HepG2 (cell line): ENCODE results near the gene DNASE1L2. TPM values are rescaled to one million over a fixed set of nuclear protein-coding genes. Genes with fewer than 3 reads are reported as not detected.

ENCODE experiments used
- ARHGAP35 ChIP-seq: sonication (generic); formaldehyde crosslinking; IDR thresholded peaks from 2 replicates; pipeline ENCODE4 v1.9.0; 2022; ENCODE audit warnings: mild to moderate bottlenecking, inconsistent platforms, moderate library complexity, missing genetic modification reagents, borderline replicate concordance
- GPN1 ChIP-seq: sonication (generic); formaldehyde crosslinking; IDR thresholded peaks from 2 replicates; pipeline ENCODE4 v1.5.1; 2020; ENCODE audit warnings: missing genetic modification reagents, borderline replicate concordance
- HHEX ChIP-seq: IDR thresholded peaks from 2 replicates; pipeline ENCODE4 v1.6.1; 2016; ENCODE audit warnings: control low read depth
- MTA1 ChIP-seq: sonication (generic); formaldehyde crosslinking; IDR thresholded peaks from 2 replicates; pipeline ENCODE4 v1.4.0; 2020; ENCODE audit warnings: missing genetic modification reagents, mild to moderate bottlenecking, borderline replicate concordance
- NBN ChIP-seq: fragments of 450-650 bp; conservative IDR thresholded peaks from 2 replicates; pipeline ENCODE4 v1.6.1; 2017
- PCBP2 ChIP-seq: fragments of 200-400 bp; formaldehyde crosslinking; optimal IDR thresholded peaks from 2 replicates; pipeline ENCODE3; 2018; ENCODE audit warnings: low read length, low read depth; ENCODE audit not compliant: poor library complexity, severe bottlenecking
- ZFP82 ChIP-seq: sonication (generic); formaldehyde crosslinking; IDR thresholded peaks from 2 replicates; pipeline ENCODE4 v1.5.1; 2020; ENCODE audit warnings: mild to moderate bottlenecking, missing genetic modification reagents, borderline replicate concordance
- ZMAT3 ChIP-seq: sonication (generic); formaldehyde crosslinking; conservative IDR thresholded peaks from 2 replicates; pipeline ENCODE4 v1.7.0; 2021; ENCODE audit warnings: missing genetic modification reagents
- ZMYM3 ChIP-seq: sonication (generic); formaldehyde crosslinking; IDR thresholded peaks from 2 replicates; pipeline ENCODE4 v1.5.1; 2020; ENCODE audit warnings: mild to moderate bottlenecking, missing genetic modification reagents
- ZNF30 ChIP-seq: sonication (generic); formaldehyde crosslinking; IDR thresholded peaks from 2 replicates; pipeline ENCODE4 v1.5.0; 2020; ENCODE audit warnings: mild to moderate bottlenecking, missing genetic modification reagents
- ZNF501 ChIP-seq: sonication (generic); formaldehyde crosslinking; IDR thresholded peaks from 2 replicates; pipeline ENCODE4 v1.5.1; 2020; ENCODE audit warnings: mild to moderate bottlenecking, moderate library complexity, missing genetic modification reagents
- ZNF543 ChIP-seq: sonication (generic); formaldehyde crosslinking; IDR thresholded peaks from 2 replicates; pipeline ENCODE4 v1.4.0; 2020; ENCODE audit warnings: mild to moderate bottlenecking, missing genetic modification reagents
- ZNF766 ChIP-seq: sonication (generic); formaldehyde crosslinking; IDR thresholded peaks from 2 replicates; pipeline ENCODE4 v1.5.0; 2020; ENCODE audit warnings: missing genetic modification reagents, borderline replicate concordance
- polyA plus RNA-seq, 8 experiments: library from polyadenylated mRNA; depleted of rRNA in 3 of 8; stranded (reverse) in 7 of 8; unstranded in 1 of 8; fragments of >200 nt; fragmentation: Illumina TruSeq in 4 of 8; extraction: Trizol in 4 of 8; gene quantifications; 2 replicates each; pipeline versions ENCODE4 v1.2.1 to v1.2.3, GENCODE V29; 2011 to 2016; ENCODE audit warnings: low read depth in 4 of 8, missing spikeins in 1 of 8, mixed read lengths in 1 of 8; ENCODE audit not compliant: insufficient read depth in 1 of 8
- total RNA-seq, 5 experiments: library from RNA; depleted of rRNA; stranded (reverse); fragments of >200 nt; fragmentation: Illumina TruSeq; extraction: Trizol; gene quantifications; 2 replicates each; pipeline ENCODE4 v1.2.3, GENCODE V29; 2016; ENCODE audit warnings: low read depth in 1 of 5
- TF ChIP-seq, protein P1 (sequence below): sonication (generic); formaldehyde crosslinking; IDR thresholded peaks from 2 replicates; pipeline ENCODE4 v1.5.1; 2020; ENCODE audit warnings: missing genetic modification reagents, mild to moderate bottlenecking, borderline replicate concordance
- TF ChIP-seq, protein P2 (sequence below): sonication (generic); formaldehyde crosslinking; IDR thresholded peaks from 2 replicates; pipeline ENCODE4 v1.8.0; 2022; ENCODE audit warnings: missing genetic modification reagents, low read depth, mild to moderate bottlenecking, borderline replicate concordance
- TF ChIP-seq, protein P3 (sequence below): IDR thresholded peaks from 2 replicates; pipeline ENCODE4 v1.6.1; 2016; ENCODE audit warnings: low read depth, missing genetic modification reagents, missing compliant biosample characterization

DNASE1L2 gene
- total and polyA plus RNA-seq, 2 of the 13 experiments (the other 11 are each of a cell fraction or from before 2014, with no cell fraction given): 0.44 to 0.50 TPM

- TF ChIP-seq ZNF30 (CRISPR knock-in tag) (peak; percentile 90), ZNF543 (peak; percentile 89), NBN (no peak), GPN1 (no peak), MTA1 (peak; percentile 69; the same call in 1 of the 2 replicates), ZMYM3 (CRISPR knock-in tag) (peak; percentile 30; the same call in 1 of the 2 replicates), ZNF766 (0 out of 2 replicates have a peak, but pooled peaks have one; percentile 58), ZMAT3 (peak; percentile 83; the same call in 1 of the 2 replicates), ZNF501 (CRISPR knock-in tag) (peak; percentile 84), HHEX (no peak), ARHGAP35 (peak; percentile 47; the same call in 1 of the 2 replicates), ZFP82 (CRISPR knock-in tag) (peak; percentile 74; the same call in 1 of the 2 replicates), PCBP2 (no peak)
- TF ChIP-seq, protein P1, sequence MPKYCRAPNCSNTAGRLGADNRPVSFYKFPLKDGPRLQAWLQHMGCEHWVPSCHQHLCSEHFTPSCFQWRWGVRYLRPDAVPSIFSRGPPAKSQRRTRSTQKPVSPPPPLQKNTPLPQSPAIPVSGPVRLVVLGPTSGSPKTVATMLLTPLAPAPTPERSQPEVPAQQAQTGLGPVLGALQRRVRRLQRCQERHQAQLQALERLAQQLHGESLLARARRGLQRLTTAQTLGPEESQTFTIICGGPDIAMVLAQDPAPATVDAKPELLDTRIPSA (CRISPR knock-in tag): 0 out of 2 replicates have a peak, but pooled peaks have one; percentile 75
- TF ChIP-seq, protein P2, sequence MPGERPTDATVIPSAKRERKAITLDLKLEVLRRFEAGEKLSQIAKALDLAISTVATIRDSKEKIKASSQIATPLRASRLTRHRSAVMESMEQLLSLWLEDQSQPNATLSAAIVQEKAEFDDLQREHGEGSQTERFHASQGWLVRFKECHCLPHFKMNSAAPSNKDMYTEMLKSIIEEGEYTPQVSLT (CRISPR knock-in tag): 0 out of 2 replicates have a peak, but pooled peaks have one; percentile 71
- TF ChIP-seq, protein P3, sequence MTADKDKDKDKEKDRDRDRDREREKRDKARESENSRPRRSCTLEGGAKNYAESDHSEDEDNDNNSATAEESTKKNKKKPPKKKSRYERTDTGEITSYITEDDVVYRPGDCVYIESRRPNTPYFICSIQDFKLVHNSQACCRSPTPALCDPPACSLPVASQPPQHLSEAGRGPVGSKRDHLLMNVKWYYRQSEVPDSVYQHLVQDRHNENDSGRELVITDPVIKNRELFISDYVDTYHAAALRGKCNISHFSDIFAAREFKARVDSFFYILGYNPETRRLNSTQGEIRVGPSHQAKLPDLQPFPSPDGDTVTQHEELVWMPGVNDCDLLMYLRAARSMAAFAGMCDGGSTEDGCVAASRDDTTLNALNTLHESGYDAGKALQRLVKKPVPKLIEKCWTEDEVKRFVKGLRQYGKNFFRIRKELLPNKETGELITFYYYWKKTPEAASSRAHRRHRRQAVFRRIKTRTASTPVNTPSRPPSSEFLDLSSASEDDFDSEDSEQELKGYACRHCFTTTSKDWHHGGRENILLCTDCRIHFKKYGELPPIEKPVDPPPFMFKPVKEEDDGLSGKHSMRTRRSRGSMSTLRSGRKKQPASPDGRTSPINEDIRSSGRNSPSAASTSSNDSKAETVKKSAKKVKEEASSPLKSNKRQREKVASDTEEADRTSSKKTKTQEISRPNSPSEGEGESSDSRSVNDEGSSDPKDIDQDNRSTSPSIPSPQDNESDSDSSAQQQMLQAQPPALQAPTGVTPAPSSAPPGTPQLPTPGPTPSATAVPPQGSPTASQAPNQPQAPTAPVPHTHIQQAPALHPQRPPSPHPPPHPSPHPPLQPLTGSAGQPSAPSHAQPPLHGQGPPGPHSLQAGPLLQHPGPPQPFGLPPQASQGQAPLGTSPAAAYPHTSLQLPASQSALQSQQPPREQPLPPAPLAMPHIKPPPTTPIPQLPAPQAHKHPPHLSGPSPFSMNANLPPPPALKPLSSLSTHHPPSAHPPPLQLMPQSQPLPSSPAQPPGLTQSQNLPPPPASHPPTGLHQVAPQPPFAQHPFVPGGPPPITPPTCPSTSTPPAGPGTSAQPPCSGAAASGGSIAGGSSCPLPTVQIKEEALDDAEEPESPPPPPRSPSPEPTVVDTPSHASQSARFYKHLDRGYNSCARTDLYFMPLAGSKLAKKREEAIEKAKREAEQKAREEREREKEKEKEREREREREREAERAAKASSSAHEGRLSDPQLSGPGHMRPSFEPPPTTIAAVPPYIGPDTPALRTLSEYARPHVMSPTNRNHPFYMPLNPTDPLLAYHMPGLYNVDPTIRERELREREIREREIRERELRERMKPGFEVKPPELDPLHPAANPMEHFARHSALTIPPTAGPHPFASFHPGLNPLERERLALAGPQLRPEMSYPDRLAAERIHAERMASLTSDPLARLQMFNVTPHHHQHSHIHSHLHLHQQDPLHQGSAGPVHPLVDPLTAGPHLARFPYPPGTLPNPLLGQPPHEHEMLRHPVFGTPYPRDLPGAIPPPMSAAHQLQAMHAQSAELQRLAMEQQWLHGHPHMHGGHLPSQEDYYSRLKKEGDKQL (CRISPR knock-in tag): peak; percentile 21; the same call in 1 of the 2 replicates
Measured at GRCh38 chr16:2267913-2268666, 31.8 kb downstream of the DNASE1L2 start, which contains the start of gene RNPS1 (continued).
